ENCODE results near the gene NCOR2. TPM values are rescaled to one million over a fixed set of nuclear protein-coding genes. Genes with fewer than 3 reads are reported as not detected.
A peak's percentile ranks its signal among the peaks of the same experiment; 100 is the strongest.

NCOR2 gene
- total and polyA plus RNA-seq, 9 donors: 18.2 to 376 (median 265) TPM

- Histone ChIP-seq H3K4me3 (peak overlapping the region; percentile 10), H3K27me3 (no peaks in the 10 kb centered on the region), H3K27ac (peak overlapping the region in 1 of 2 donors; percentile 37), H3K4me1 (ENCODE audit: insufficient read depth) (peaks cover 57% of the 10 kb centered on the region), H3K36me3 (no peaks in the 10 kb centered on the region), H3K9me3 (no peaks in the 10 kb centered on the region)
- peak in 3 of 5 donors; percentile 51 to 66 (median 56) for DNase-seq
- no peak for TF ChIP-seq POLR2A (IDR thresholded peaks at IDR 0.05)
- TF ChIP-seq EP300 (IDR thresholded peaks at IDR 0.05): no peak
- no peak for TF ChIP-seq CTCF (IDR thresholded peaks at IDR 0.05)
- 15 to 17% (median 16%) methylated on average over 20 of the region's 20 CpGs for WGBS, 3 donors
- intact Hi-C loops (cut with DNase I): no loop called here
Measured at GRCh38 chr12:124543052-124543589, 24.3 kb downstream of the NCOR2 start.

- intact Hi-C loops (cut with DNase I): no loop called here
- H3K27me3 ChIP-seq: no peaks in the 10 kb centered on the region
- peaks cover 66% of the 10 kb centered on the region for H3K4me1 ChIP-seq (ENCODE audit: insufficient read depth)
- TF ChIP-seq CTCF (IDR thresholded peaks at IDR 0.05) (no peak), EP300 (IDR thresholded peaks at IDR 0.05) (no peak), POLR2A (IDR thresholded peaks at IDR 0.05) (no peak)
- peak overlapping the region in 1 of 2 donors; percentile 37 for H3K27ac ChIP-seq
- peak in 1 of 5 donors; percentile 33 for DNase-seq
- H3K9me3 ChIP-seq: no peaks in the 10 kb centered on the region
- WGBS, 3 donors: 74 to 86% (median 83%) methylated on average over 23 to 28 of the region's 28 CpGs
- no peaks in the 10 kb centered on the region for H3K36me3 ChIP-seq
- H3K4me3 ChIP-seq: no peak overlapping the region
Measured at GRCh38 chr12:124542021-124542949, 25.1 kb downstream of the NCOR2 start.

GRCh38 chr12:124541322-124541721 lies 26.1 kb downstream of the NCOR2 start:
- Histone ChIP-seq H3K27me3 (no peaks in the 10 kb centered on the region), H3K4me1 (ENCODE audit: insufficient read depth) (peaks cover 66% of the 10 kb centered on the region), H3K27ac (no peak overlapping the region), H3K9me3 (no peaks in the 10 kb centered on the region), H3K4me3 (no peak overlapping the region), H3K36me3 (no peaks in the 10 kb centered on the region)
- no peak for DNase-seq
- intact Hi-C loops (cut with DNase I): no loop called here
- TF ChIP-seq POLR2A (IDR thresholded peaks at IDR 0.05) (no peak), EP300 (IDR thresholded peaks at IDR 0.05) (no peak), CTCF (IDR thresholded peaks at IDR 0.05) (no peak)
- 70 to 100% methylated on average over 1 of the region's 1 CpG; no CpG with 5 or more reads in 1 of the 3 donors for WGBS, 3 donors

- Histone ChIP-seq H3K36me3 (no peaks in the 10 kb centered on the region), H3K4me3 (no peak overlapping the region), H3K9me3 (no peaks in the 10 kb centered on the region), H3K4me1 (ENCODE audit: insufficient read depth) (peaks cover 53% of the 10 kb centered on the region), H3K27me3 (no peaks in the 10 kb centered on the region), H3K27ac (peak overlapping the region in 1 of 2 donors; percentile 55)
- WGBS, 3 donors: 56 to 71% (median 62%) methylated on average over 33 to 37 of the region's 37 CpGs
- intact Hi-C loops (cut with DNase I): no loop called here
- peak in 1 of 5 donors; percentile 39 for DNase-seq
- peak; percentile 14 for TF ChIP-seq POLR2A (IDR thresholded peaks at IDR 0.05)
- TF ChIP-seq CTCF (IDR thresholded peaks at IDR 0.05): no peak
- no peak for TF ChIP-seq EP300 (IDR thresholded peaks at IDR 0.05)
Measured at GRCh38 chr12:124539084-124540041, 28.0 kb downstream of the NCOR2 start.

Measured in ovary (tissue), 9 donors.